ENCODE results near the gene DMRT2. TPM values are rescaled to one million over a fixed set of nuclear protein-coding genes. Genes with fewer than 3 reads are reported as not detected.

The DMRT2 gene
- total and polyA plus RNA-seq, 4 donors = 0.03 TPM; not detected in 3

- no peaks in the 10 kb centered on the region for H3K9me3 ChIP-seq (ENCODE audit: control insufficient read depth in 4 of 4, low read length in 3 of 4)
- no peak overlapping the region for H3K27ac ChIP-seq (ENCODE audit: low read depth in 1 of 2, low read length in 2 of 2)
- WGBS = 72% methylated on average over 2 of the region's 2 CpGs
- H3K9ac ChIP-seq (ENCODE audit: low read depth in 1 of 2, low read length in 2 of 2) = no peak overlapping the region
- no peaks in the 10 kb centered on the region for H3K4me1 ChIP-seq (ENCODE audit: control insufficient read depth in 4 of 4, insufficient read depth in 4 of 4, low read length in 3 of 4)
- H3K4me3 ChIP-seq (ENCODE audit: low read depth in 1 of 3, low read length in 3 of 3) = no peak overlapping the region
- DNase-seq (ENCODE audit: low spot score) = no peak
- TF ChIP-seq NR2F2 (IDR thresholded peaks at IDR 0.05) = no peak
- TF ChIP-seq ATF3 (IDR thresholded peaks at IDR 0.05) = no peak
- no peak for TF ChIP-seq GABPA (IDR thresholded peaks at IDR 0.05 in 1 of 2, conservative IDR thresholded peaks at IDR 0.05 in 1 of 2)
- no peak for TF ChIP-seq MAX (IDR thresholded peaks at IDR 0.05)
- H3K27me3 ChIP-seq (ENCODE audit: control insufficient read depth in 4 of 4, insufficient read depth in 4 of 4, low read length in 3 of 4) = no peaks in the 10 kb centered on the region
- H3K36me3 ChIP-seq (ENCODE audit: control insufficient read depth in 4 of 4, insufficient read depth in 3 of 4, low read depth in 1 of 4, low read length in 3 of 4) = no peaks in the 10 kb centered on the region
Observed at GRCh38 chr9:1102642-1102970, 52.4 kb downstream of the DMRT2 start.

Small RNA genes within 50 kb of the gene (small RNA-seq; reads per million reads assigned to genes)
- not detected for gene RNU6-1073P

Other genes starting within 250 kb of the DMRT2 start
- not detected for gene DMRT1, start 208.7 kb upstream of the DMRT2 start, total RNA-seq
- gene DMRT1, start 208.7 kb upstream of the DMRT2 start, polyA plus RNA-seq = not detected
- gene DMRT3, start 73.7 kb upstream of the DMRT2 start, total RNA-seq = not detected
- not detected for gene DMRT3, start 73.7 kb upstream of the DMRT2 start, polyA plus RNA-seq